K562 (cell line): ENCODE measurements around the gene STK17A.

Experiments
- BRD4 ChIP-seq: fragments of 200-600 bp; sonication (generic); IDR thresholded peaks from 2 replicates; pipeline ENCODE4 v1.6.1; 2017; ENCODE audit warnings: inconsistent platforms
- CTCF ChIP-seq, 3 experiments: IDR thresholded peaks in 2 of 3; conservative IDR thresholded peaks in 1 of 3; 2 replicates each; pipeline ENCODE4 v1.5.1; 2011 to 2012; ENCODE audit warnings: low read length in 3 of 3, mild to moderate bottlenecking in 3 of 3, control low read depth in 2 of 3, improper control_type of control experiment in 1 of 3, inconsistent platforms in 1 of 3, low read depth in 1 of 3, mixed read lengths in 1 of 3, moderate library complexity in 1 of 3; ENCODE audit not compliant: insufficient read depth in 2 of 3
- EP300 ChIP-seq: IDR thresholded peaks from 2 replicates; pipeline ENCODE4 v1.6.1; 2012; ENCODE audit warnings: low read length, improper control_type of control experiment
- GABPB2 ChIP-seq: fragments of 250-450 bp; sonication (Bioruptor Pico); conservative IDR thresholded peaks from 2 replicates; pipeline ENCODE4 v1.5.1; 2021; ENCODE audit warnings: mild to moderate bottlenecking
- HDAC1 ChIP-seq, 2 experiments: fragments of 450-650 bp; IDR thresholded peaks; 2 replicates each; pipeline ENCODE4 v1.6.1; 2016 to 2017; ENCODE audit warnings: inconsistent platforms in 1 of 2, mild to moderate bottlenecking in 1 of 2, moderate library complexity in 1 of 2
- HDAC2 ChIP-seq: fragments of 450-650 bp; IDR thresholded peaks from 2 replicates; pipeline ENCODE4 v1.6.1; 2016; ENCODE audit warnings: mild to moderate bottlenecking
- JUND ChIP-seq, 2 experiments: IDR thresholded peaks; 2 replicates in 1 of 2; 3 replicates in 1 of 2; pipeline ENCODE4 v1.6.1; 2011; ENCODE audit warnings: borderline replicate concordance in 2 of 2, low read depth in 2 of 2, low read length in 2 of 2, improper control_type of control experiment in 1 of 2, missing biosample characterization in 1 of 2, missing genetic modification characterization in 1 of 2, missing genetic modification reagents in 1 of 2
- POLR2AphosphoS5 ChIP-seq: IDR thresholded peaks from 2 replicates; pipeline ENCODE4 v1.6.1; 2011; ENCODE audit warnings: mild to moderate bottlenecking, low read depth, low read length, moderate library complexity; ENCODE audit not compliant: control insufficient read depth, insufficient read depth
- PRPF4 ChIP-seq: fragments of 200-400 bp; formaldehyde crosslinking; IDR thresholded peaks from one replicate; pipeline ENCODE4 v1.6.1; 2017; ENCODE audit warnings: low read length, low read depth, mild to moderate bottlenecking; ENCODE audit not compliant: insufficient read depth, poor library complexity, severe bottlenecking
- USF1 ChIP-seq: sonication (generic); formaldehyde crosslinking; IDR thresholded peaks from 2 replicates; pipeline ENCODE4 v1.9.0; 2022; ENCODE audit warnings: mild to moderate bottlenecking, missing genetic modification reagents
- USF2 ChIP-seq: sonication (generic); formaldehyde crosslinking; IDR thresholded peaks from 2 replicates; pipeline ENCODE4 v1.5.0; 2020; ENCODE audit warnings: missing genetic modification reagents
- ZBTB17 ChIP-seq: fragments of 450-650 bp; formaldehyde crosslinking; IDR thresholded peaks from 2 replicates; pipeline ENCODE4 v1.4.0; 2020; ENCODE audit warnings: mild to moderate bottlenecking
- ZNF592 ChIP-seq: fragments of 450-650 bp; IDR thresholded peaks from 2 replicates; pipeline ENCODE4 v1.6.1; 2017; ENCODE audit warnings: antibody characterized with exemption, mild to moderate bottlenecking
- ZNF695 ChIP-seq: fragments of 450-650 bp; formaldehyde crosslinking; IDR thresholded peaks from 2 replicates; pipeline ENCODE4 v1.4.0; 2020; ENCODE audit warnings: mild to moderate bottlenecking, moderate library complexity

- TF ChIP-seq CTCF (IDR thresholded peaks at IDR 0.05 in 2 of 3, conservative IDR thresholded peaks at IDR 0.05 in 1 of 3; ENCODE audit: insufficient read depth in 2 of 3, low read depth in 1 of 3, low read length in 3 of 3) (no peak), EP300 (no peak), BRD4 (no peak), GABPB2 (CRISPR knock-in tag) (no peak), USF2 (CRISPR knock-in tag) (no peak), HDAC1 (IDR thresholded peaks at IDR 0.05) (no peak), ZNF592 (no peak), JUND (IDR thresholded peaks at IDR 0.05; ENCODE audit: borderline replicate concordance, low read depth, low read length) (no peak), JUND (tag; IDR thresholded peaks at IDR 0.05; ENCODE audit: borderline replicate concordance, low read depth, low read length) (no peak), ZNF695 (CRISPR knock-in tag) (no peak), USF1 (CRISPR knock-in tag) (no peak), ZBTB17 (CRISPR knock-in tag) (no peak), HDAC2 (no peak), PRPF4 (no peak), POLR2AphosphoS5 (no peak)
Measured at GRCh38 chr7:43634384-43634783, 51.5 kb downstream of the STK17A start.
